NCI-H146 treated with DMSO at 0.1 percent for 48 hours (cell line): ENCODE data around the gene HDAC4.

Experiments used
- DNase-seq: peaks from one replicate; lab custom pipeline; 2025; ENCODE audit not compliant: unreplicated experiment; lab: John Stamatoyannopoulos, UW

HDAC4 gene

DNA sequence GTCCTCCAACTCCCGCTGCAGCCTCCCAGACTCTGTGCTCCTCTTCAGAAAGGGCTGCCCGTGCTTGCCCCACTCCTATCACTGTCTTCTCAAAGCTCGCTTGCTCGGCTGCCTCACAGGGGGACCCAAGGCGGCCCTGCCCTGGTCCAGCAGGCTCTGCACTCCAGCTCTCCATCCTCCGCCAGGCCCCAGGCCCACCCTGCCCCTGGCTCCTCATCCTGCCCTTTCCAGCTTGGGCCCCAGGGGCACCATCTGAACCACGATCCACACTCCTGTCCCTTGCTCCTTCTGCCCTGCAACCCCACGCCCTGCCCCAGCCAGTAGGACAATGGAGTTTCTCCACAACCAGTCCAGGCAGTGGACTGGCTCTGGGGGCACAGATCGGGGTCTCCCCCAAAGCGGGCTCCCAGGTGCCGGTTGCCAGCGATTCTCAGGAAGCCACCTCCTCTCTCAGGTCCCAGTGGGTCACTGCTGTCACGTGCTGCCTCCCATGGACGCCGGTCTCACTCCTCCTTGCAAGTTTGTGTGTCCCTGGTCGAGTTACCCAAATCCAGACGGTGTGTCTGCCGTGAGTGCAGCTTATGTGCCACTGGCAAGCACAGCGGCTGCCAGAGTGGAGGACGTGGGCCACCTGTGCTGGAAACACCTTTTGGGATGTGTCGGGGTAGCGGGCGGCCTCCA, 238.5 kb downstream of the HDAC4 start:
- no peak for DNase-seq

DNA sequence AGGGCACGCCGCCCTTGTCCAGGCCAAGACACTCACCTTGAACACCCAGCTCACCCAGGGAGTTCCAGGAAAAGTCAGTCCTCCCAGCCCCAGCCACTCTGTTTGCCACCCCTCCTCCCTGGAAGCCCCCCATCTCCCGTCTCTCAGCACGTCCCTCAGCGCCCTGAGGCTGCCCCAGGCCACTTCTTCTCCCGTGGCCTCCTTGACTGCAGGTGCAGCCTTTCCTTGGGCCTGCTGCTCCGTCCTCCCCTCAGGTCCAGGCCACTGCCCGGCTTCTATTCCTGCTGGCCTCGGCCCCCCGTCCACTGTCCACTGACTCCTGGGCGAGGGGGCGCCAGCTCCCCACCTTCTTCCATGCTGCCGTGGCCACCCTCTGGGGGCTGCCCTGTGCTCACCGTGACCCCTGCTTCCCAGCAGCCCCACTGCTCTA, 239.1 kb downstream of the HDAC4 start:
- no peak for DNase-seq

DNA sequence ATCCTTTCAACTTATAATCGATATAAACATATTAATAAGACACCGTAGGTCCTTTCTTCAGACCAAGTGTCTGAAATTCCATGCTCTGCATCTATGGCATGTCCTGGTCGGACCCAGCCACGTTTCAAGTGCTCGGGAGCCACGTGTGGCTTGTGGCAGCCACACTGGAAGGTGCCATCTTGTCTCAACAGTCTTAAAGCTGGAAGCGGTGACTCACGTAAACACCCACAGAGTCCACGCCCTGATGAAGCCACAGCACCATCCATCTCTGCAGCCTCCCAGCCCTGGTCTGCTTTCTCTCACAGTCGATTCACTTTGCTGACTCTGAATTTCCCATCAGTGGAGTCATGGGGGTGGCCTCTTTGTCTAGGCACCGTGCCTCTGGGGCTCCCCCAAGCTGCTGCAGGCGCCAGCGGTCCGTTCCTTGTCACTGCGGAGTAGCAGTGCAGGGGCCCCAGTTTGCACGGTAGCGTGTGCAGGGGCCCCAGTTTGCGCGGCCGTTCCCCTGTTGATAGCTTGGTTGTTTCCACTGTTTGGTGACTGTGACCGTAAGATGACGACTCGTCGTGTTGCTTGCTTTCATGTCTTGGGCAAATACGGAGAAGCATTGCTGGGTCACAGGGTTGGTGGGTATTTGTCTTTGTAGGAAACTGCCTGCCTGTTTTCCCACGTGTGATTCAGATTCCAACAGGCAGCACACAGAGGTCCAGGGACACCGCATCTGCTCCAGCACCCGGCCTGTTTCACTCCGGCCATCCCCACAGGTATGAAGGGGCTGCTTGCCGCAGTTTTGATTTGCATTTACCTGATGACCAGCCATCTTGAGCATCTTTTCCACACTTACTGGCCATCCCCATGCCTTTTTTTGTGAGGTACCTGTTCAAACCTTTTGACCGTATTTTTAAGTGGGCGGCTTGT, 240.3 kb downstream of the HDAC4 start:
- DNase-seq = no peak

DNA sequence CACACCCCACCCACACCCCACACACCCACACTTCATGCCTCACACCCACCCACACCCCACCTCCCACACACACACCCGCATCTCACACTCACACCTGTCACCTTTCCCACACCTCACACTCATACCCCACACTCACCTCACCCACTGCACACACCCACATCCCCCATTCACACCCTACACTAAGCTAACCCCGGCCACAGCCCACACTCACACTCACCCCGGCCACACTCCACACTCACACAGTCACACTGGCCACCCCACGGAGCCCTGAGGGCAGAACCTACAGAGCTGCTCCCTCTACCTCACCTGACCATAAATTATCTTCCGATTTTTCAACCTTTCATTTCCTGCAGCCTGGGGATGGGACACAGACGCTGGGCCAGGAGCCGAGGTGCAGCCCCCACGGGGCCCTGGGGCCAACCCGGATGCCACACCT, 241.3 kb downstream of the HDAC4 start:
- DNase-seq = no peak

DNA sequence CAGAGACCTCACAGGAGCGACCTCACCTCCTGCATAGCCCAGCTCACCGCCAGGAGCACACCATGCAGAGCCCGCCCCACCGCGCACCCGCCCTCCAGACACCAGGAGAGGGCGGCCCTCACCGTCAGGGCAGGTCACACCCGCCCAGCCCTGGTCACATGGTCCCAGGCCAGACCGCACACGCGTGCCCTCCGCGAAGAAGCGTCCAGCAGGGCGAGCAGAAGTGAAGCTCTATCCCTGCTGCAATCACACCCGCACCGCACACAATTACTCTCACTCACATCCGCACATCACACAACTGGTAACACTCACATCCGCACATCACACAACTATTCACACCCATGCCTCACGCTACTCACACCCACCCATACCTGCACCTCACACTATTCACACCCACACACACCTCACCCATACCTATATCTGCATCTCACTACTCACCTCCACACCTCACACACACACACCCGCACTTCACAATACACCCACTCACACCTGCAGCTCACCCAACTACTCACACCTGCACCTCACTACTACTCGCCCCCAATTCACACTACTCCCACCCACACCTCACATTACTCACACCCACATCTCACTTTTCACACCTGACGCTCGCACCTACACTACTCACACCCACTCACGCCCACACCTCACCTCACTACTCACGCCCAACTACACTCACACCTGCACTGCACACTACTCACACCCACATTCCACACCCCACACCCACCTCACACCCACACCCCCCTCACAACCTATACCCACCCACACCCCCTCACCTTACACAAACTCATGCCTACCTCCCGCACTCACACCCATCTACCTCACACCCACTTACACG, 242.0 kb downstream of the HDAC4 start:
- no peak for DNase-seq

DNA sequence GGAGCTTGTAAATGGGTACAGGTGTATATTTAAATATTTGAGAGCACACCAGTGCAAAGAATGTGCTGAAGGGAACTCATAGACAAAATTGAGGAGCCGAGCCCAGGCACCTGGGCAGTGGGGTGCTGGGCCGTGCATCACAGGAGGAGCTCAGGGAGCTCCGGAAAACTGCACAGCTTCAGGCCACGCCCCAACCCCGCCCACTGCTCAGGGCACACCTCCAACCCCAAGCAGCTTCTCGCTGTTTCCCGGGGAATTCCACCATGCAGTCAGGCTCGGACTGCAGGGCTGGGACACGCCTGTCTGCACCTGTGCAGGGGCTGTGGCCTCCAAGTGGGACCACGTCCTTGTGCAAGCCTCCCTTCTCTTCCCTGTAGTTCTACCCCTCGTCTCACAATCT, 243.0 kb downstream of the HDAC4 start:
- no peak for DNase-seq

DNA sequence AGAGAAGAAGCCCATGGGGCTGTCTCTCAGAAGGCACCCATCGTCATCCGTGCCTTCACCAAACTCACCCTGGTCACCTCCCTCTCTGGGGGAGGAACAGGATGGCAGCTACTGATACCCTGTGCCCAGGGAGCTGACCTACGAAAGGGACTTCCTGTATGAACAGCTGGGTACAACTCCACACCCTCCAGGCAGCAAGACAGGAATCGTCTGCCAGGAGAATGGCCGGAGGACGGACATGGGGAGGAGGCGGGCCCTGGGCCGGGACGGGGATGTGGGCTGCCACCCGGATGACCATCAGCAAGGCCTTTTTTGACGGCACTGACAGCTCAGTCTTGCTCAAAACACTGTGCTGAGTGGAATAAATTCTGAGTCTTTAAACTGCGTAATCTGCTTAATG, 243.6 kb downstream of the HDAC4 start:
- no peak for DNase-seq

DNA sequence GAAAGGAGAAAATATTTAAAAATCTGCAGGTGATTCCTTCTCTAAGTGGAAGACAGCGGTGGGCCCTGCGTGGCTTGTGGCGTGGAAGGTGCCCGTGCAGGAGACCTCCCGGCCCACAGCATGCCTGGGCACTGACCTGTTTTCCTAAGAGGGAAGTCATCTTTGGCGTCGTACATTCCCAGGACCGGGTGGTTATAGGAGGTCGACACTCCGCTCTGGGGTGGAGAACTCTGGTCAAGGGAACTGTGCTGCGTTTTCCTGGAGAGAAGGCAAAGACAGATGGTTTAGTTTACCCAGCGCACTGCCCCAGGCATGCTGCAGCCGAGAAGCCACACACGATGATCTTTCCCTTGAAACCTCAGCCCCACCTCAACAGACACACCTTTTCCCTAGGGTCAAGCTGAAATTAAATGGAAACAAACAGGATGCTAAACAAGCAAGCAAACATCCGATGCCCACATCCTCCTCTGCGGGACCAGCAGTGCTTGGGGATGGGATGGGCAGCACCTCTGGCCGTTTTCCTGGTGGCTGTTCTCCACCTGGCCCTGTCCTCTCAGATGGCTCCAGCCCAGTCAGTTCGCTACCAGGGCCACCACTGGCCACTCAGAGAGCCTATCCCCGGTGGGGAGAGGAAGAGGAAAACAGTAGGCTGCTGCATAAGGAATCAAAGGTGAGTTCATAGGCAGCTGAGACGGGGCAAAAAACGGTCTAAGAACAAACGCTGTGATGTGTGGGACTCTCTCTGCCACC, 244.1 kb downstream of the HDAC4 start:
- no peak for DNase-seq

DNA sequence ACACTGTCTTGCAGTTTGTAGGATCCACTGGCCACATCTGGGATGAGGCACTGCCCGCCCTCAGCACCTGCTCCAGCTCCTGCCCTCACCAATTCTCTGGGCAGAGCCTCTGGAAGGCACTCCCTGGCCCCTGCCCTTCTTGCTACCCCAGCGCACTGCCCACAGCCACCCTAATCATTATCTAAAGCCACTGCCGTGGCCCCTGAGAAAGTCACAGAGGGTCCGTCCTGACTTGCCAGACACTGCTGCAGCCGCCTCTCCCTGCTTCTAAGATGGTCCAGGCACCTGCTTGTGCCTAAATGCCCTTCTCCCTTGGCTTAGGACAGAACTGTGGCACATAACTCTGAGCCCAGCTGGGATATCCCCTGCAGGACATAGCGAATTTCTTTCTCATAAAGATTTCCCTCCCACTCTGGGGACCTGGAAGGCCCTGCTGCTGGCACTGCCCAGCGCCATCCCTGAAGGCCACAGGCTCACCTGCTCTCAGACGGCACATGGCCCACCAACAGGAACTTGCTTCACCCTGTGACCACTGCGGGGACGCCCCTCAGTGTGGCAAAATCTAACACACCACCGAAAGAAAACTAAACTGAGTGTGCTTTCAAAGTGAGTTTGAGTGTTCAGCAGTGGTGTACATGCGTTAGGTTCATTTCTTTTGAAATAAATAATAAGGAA, 244.9 kb downstream of the HDAC4 start:
- no peak for DNase-seq

DNA sequence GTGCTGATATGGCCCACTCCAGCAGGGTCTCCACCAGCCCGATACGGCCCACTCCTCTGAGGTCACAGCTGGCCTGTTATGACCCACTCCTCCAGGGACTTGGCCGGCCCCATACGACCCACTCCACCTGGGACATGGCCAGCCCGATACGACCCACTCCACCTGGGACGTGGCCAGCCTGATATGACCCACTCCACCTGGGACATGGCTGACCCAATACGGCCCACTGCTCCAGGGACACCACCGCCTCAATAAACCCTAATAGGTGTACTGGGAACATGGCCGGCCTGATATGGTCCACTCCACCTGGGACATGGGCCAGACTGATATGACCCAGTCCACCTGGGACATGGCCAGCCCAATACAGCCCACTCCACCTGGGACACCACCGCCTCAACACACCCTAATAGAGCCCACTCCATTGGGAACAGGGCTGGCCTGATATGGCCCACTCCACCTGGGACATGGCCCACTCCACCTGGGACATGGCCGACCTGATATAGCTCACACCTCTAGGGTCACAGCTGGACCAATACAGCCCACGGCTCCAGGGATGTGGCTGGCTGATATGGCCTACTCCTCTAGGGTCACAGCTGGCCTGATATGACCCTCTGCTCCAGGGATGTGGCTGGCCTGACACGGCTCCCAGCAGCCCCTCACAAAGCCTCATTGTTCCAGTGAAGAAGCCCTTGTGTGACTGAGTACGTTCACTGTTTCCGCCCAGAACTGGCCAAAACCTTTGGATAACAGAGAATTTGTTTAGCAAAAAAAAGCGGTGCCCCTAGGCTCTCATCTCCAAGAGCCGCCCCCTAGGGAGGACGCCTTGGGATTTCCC, 245.6 kb downstream of the HDAC4 start:
- no peak for DNase-seq

DNA sequence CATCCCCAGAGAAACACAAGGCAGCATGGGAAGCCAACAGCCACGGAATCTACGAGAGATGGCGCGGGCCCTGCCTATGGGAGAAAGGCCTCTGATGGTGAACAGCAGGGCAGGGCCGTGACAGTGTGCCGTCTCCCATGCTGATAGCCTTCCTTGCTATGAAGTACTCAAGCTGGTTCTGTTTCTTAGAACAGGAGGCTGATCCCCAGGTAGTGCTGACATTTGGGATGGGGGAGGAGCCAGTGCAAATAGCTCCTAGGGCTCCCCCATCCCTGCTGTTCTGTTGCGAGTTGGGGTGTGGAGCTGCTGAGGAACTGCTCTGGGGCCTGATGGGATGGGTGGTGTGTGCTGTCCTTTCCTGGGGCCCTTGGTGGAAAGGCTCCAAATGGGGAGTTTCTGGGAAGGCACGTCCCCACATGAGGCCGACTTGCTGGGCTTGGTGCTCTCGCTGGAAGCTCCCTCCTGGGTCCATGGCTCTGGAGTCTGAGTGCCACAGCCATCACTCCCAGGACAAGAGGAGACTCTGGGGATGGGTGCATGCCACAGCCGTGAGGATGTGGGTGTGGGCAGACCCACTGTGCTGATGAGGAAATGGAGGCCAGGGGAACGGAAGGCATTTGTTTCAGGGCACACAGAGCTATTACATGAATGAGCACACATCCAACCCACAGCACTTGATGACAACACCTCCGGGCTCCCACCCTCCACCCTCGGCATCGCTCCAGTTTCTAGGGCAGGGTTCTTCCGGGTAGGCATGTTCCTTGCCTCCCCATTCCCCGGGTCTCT, 246.8 kb downstream of the HDAC4 start:
- DNase-seq = no peak

DNA sequence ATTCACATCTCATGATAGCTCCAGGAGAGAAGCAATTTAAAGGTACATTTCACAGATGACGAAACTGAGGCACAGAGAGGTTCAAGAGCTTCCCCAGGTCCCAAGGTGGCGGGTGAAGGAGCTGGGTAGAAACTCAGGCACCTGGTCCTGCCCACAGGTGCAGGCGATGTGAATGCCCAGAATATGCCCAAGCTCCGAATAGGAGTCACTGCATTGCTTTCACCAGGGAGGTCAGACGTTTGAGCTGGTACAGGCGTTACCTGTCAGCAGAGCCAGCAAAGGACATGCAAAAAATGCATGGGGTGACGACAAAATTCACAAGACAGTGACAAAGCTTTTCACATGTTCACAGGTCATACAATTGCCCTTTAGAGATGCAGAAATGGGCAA, 247.9 kb downstream of the HDAC4 start:
- no peak for DNase-seq

DNA sequence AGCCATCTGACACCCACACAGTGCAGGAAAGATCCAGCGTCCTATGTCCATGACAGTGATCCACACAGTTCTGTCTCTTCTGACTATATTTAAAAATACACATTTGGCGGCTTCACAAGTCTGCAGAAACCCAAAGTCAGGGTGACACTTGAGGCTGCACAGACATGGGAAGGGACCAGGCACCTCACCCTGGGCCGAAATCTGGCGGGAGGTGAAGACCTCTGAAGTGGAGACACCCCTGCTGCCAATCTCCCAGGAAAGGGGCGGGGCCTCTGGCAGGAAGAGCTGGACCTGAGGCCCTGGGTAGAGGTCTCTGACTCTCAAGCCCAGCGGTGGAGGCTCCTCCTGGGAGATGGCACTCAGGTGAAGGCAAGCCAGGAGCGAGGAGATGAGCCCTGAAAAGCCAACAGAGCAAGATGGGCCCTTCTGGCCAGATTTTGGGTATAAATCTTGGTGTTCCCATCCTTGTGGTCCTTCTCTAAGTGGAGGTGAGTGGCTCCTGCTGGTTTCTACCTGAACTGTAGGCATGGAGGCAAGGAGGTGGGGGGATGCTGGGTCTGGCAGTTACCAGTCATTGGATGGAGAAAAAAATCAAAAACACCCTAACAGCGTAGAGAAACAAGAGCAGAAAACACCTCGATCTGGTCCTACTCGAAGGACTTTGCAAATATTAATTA, 248.4 kb downstream of the HDAC4 start:
- DNase-seq = no peak

DNA sequence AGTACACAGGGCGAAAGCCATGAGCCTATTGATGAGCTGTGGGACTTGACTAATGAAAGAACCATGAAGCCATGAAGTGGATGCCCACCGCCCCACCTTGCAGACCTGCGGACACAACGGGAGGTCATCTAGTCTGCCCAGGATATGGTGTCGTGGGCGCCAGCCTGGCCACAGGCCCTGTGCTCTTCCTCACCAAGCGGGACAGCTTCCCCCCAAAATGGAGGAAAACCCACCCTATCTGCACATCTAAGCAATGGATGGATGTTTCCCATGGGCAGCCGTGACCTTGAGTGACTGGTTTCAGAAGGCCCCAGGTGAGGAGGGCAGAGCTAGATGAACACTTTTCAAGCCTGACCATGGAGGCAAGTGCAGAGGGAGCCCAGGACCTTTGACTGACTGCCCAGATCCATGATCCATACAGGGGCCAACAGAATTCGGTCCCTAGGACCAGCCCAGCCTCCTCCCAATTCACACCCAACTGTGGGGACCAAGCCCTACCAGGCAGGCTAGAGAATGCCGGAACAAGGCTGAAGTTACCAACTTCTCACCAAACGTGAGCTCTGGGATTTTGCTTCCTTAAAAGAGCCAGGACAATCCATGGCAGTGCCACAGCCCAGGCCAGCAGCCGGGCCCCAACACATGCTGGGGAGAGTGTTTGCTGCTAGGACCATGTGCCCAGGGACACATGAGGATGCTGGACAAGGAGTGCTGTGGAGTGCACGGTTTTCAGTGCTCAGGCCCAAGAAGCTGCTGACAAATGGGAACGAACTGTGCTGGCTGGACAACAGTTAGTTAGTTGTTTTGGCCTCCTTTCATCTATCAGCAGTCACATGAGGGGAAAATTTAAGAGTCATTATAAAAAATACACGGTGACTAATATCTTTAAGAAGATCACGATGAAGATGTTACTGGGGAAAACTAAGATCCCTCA, 249.4 kb downstream of the HDAC4 start:
- DNase-seq = no peak

DNA sequence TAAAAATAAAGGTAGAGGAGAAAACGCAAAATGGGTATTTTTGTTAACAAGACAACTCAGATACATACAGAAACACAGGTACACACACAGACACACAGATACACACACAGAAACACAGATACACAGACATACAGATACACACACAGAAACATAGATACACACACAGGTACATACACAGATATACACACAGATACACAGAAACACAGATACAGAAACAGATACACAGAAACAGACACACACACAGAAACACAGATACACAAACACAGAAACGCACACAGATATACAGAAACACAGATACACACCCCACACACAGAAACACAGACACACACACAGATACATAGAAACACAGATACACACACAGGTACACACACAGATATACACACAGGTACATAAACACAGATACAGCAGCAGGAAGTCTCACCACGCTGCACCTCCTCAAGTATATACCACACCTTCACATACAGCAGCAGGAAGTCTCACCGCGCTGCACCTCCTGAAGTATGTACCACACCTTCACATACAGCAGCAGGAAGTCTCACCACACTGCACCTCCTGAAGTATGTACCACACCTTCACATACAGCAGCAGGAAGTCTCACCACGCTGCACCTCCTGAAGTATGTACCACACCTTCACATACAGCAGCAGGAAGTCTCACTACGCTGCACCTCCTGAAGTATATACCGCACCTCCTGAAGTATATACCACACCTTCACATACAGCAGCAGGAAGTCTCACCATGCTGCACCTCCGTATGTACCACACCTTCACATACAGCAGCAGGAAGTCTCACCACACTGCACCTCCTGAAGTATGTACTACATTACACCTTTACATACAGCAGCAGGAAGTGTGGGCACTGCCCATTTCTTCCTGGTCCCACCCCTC, 250.5 kb downstream of the HDAC4 start:
- DNase-seq = no peak

DNA sequence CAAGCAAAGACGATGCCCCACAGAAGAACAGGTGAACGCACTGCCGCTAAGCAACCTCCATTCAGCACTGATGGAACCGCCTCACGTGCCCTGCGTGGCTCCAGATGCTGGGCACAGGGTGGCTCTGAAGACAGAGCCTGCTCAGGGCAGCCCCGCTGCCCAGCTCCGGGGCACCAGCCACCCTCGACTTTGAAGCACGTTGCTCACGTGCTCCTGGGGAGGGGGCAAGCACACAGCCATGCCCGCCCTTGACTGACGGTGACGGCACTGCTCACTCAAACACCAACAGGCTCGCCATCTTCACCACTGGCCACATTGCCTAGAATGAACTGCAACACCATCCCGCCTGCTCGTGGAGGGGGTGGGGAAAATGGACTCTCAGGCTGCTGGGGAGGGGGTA, 251.3 kb downstream of the HDAC4 start:
- DNase-seq = no peak
